Transverse colon (tissue), 4 donors: Measurements from ENCODE around the gene ALG8. TPM values are rescaled to one million over a fixed set of nuclear protein-coding genes. Genes with fewer than 3 reads are reported as not detected.

ENCODE experiments used
- DNase-seq: peaks from one replicate; pipeline ENCODE4 v3.0.0-alpha.2; 2019
- H3K27ac ChIP-seq, 4 donors: fragments of 200-600 bp; sonication (generic); 2 replicates each; pipeline ENCODE4 v1.5.1; 2016 to 2018; ENCODE audit warnings: inconsistent platforms in 4 of 4
- H3K27me3 ChIP-seq: fragments of 200-600 bp; sonication (generic); 2 replicates; pipeline ENCODE4 v1.5.1; 2017; ENCODE audit warnings: inconsistent platforms
- H3K36me3 ChIP-seq, 4 donors: fragments of 200-600 bp; sonication (generic); 2 replicates each; pipeline ENCODE4 v1.5.1; 2017 to 2019; ENCODE audit warnings: inconsistent platforms in 4 of 4
- H3K4me1 ChIP-seq, 4 donors: fragments of 200-600 bp; sonication (generic); 2 replicates each; pipeline ENCODE4 v1.5.1; 2017 to 2020; ENCODE audit warnings: inconsistent platforms in 4 of 4
- H3K4me3 ChIP-seq, 4 donors: fragments of 200-600 bp; sonication (generic); 1 replicate in 1 of 4; 2 replicates in 3 of 4; pipeline versions ENCODE4 v1.5.1 to v1.6.1; 2017 to 2019; ENCODE audit warnings: inconsistent platforms in 4 of 4
- H3K9me3 ChIP-seq, 2 donors: fragments of 200-600 bp; sonication (generic); 2 replicates each; pipeline ENCODE4 v1.5.1; 2017 to 2019; ENCODE audit warnings: inconsistent platforms in 2 of 2
- CTCF ChIP-seq, 5 experiments: fragments of 200-600 bp in 3 of 5; fragments of 450-650 bp in 2 of 5; sonication (generic) in 3 of 5; IDR thresholded peaks; 1 replicate in 2 of 5; 2 replicates in 3 of 5; pipeline ENCODE4 v1.5.1; 2016 to 2017; ENCODE audit warnings: antibody characterized with exemption in 5 of 5, inconsistent platforms in 3 of 5, mild to moderate bottlenecking in 2 of 5, moderate library complexity in 1 of 5
- EP300 ChIP-seq: sonication (generic); formaldehyde crosslinking; IDR thresholded peaks from one replicate; pipeline ENCODE4 v1.6.1; 2017; ENCODE audit warnings: antibody characterized with exemption, low read depth
- POLR2A ChIP-seq: fragments of 450-650 bp; IDR thresholded peaks from one replicate; pipeline ENCODE4 v1.6.1; 2016; ENCODE audit warnings: antibody characterized with exemption, mild to moderate bottlenecking, moderate library complexity
- POLR2AphosphoS5 ChIP-seq, 3 donors: sonication (generic); formaldehyde crosslinking; IDR thresholded peaks; one replicate each; pipeline ENCODE4 v1.6.1; 2016; ENCODE audit warnings: antibody characterized with exemption in 3 of 3
- WGBS, 2 donors: methylation state at CpG; one replicate each; pipeline ENCODE4 v1.1.5; 2018; ENCODE audit warnings: low coverage in 1 of 2; 5-methylcytosine and 5-hydroxymethylcytosine counted together
- in situ Hi-C, 4 donors: fragments of 200-750 bp; cut with MboI; loops; one replicate each; pipeline versions ENCODE4 v1.15.0 to v1.15.1; 2017; ENCODE audit warnings: low sequenced_read_pairs in 3 of 4, low pct_ligation_motif_present in 1 of 4, low pct_unique_long_range_greater_than_20kb in 1 of 4
- intact Hi-C: fragments of 100-400 bp; cut with DNase I; formaldehyde crosslinking; loops from one replicate; pipeline ENCODE4 v1.15.1; 2023; ENCODE audit warnings: low total_unique reads
- total RNA-seq, 4 donors: library from RNA; depleted of rRNA; stranded (reverse); fragments of >200 nt; gene quantifications; one replicate each; pipeline ENCODE4 v1.1.0, GENCODE V29; 2016

ALG8 gene
- total RNA-seq, 4 donors from 2014 or later = 4.9 to 28.9 (median 14.5) TPM

- no peak overlapping the region for H3K4me3 ChIP-seq
- WGBS, 2 donors = 75 to 84% methylated on average over 2 of the region's 2 CpGs
- H3K36me3 ChIP-seq = no peaks in the 10 kb centered on the region
- in situ Hi-C loops (no loop called here), intact Hi-C loops (no loop called here)
- no peaks in the 10 kb centered on the region for H3K27me3 ChIP-seq
- H3K4me1 ChIP-seq = peaks cover 0 to 6% (median 0%) of the 10 kb centered on the region in 4 donors
- no peak for TF ChIP-seq EP300
- TF ChIP-seq POLR2AphosphoS5 (IDR thresholded peaks at IDR 0.05) = no peak
- no peak for TF ChIP-seq CTCF (IDR thresholded peaks at IDR 0.05)
- no peak for TF ChIP-seq POLR2A
- H3K27ac ChIP-seq = no peak overlapping the region
- no peaks in the 10 kb centered on the region for H3K9me3 ChIP-seq
- DNase-seq = no peak
Observed at GRCh38 chr11:78181185-78181584, 41.8 kb upstream of the ALG8 start.

- DNase-seq = no peak
- Histone ChIP-seq H3K36me3 (no peaks in the 10 kb centered on the region), H3K27ac (no peak overlapping the region), H3K9me3 (no peaks in the 10 kb centered on the region), H3K4me1 (peaks cover 0 to 3% (median 0%) of the 10 kb centered on the region in 4 donors), H3K4me3 (no peak overlapping the region), H3K27me3 (no peaks in the 10 kb centered on the region)
- TF ChIP-seq CTCF (IDR thresholded peaks at IDR 0.05) (no peak), POLR2A (no peak), EP300 (no peak), POLR2AphosphoS5 (IDR thresholded peaks at IDR 0.05) (no peak)
- in situ Hi-C loops (no loop called here), intact Hi-C loops (no loop called here)
- 95 to 97% methylated on average over 3 to 4 of the region's 4 CpGs for WGBS, 2 donors
Observed at GRCh38 chr11:78180751-78181150, 41.3 kb upstream of the ALG8 start.

GRCh38 chr11:78179459-78180071 lies 40.1 kb upstream of the ALG8 start:
- no peak for DNase-seq
- H3K36me3 ChIP-seq = no peaks in the 10 kb centered on the region
- H3K4me1 ChIP-seq = no peaks in the 10 kb centered on the region
- in situ Hi-C loops = no loop called here
- intact Hi-C loops = no loop called here
- TF ChIP-seq POLR2AphosphoS5 (IDR thresholded peaks at IDR 0.05) = no peak
- no peak for TF ChIP-seq CTCF (IDR thresholded peaks at IDR 0.05)
- TF ChIP-seq EP300 = no peak
- no peak for TF ChIP-seq POLR2A
- WGBS, 2 donors = 88 to 94% methylated on average over 7 of the region's 7 CpGs
- no peaks in the 10 kb centered on the region for H3K27me3 ChIP-seq
- no peaks in the 10 kb centered on the region for H3K9me3 ChIP-seq
- no peak overlapping the region for H3K27ac ChIP-seq
- H3K4me3 ChIP-seq = no peak overlapping the region

GRCh38 chr11:78177216-78177615 lies 37.8 kb upstream of the ALG8 start:
- Histone ChIP-seq H3K27me3 (no peaks in the 10 kb centered on the region), H3K4me3 (no peak overlapping the region), H3K36me3 (peaks cover 0 to 10% (median 2%) of the 10 kb centered on the region in 4 donors), H3K27ac (no peak overlapping the region), H3K4me1 (no peaks in the 10 kb centered on the region), H3K9me3 (no peaks in the 10 kb centered on the region)
- TF ChIP-seq CTCF (IDR thresholded peaks at IDR 0.05) (no peak), POLR2AphosphoS5 (IDR thresholded peaks at IDR 0.05) (no peak), EP300 (no peak), POLR2A (no peak)
- in situ Hi-C loops (no loop called here), intact Hi-C loops (no loop called here)
- 93% methylated on average over 7 of the region's 7 CpGs; no CpG with 5 or more reads in 1 of the 2 donors for WGBS, 2 donors
- no peak for DNase-seq
